Neuron (in vitro differentiated cells): Measurements from ENCODE around the gene CEP83.

Experiments used
- H2AFZ ChIP-seq: one replicate; pipeline ENCODE4 v1.6.1; 2013; ENCODE audit warnings: low read depth, mild to moderate bottlenecking, inconsistent platforms, low read length, moderate library complexity
- H3K27me3 ChIP-seq: one replicate; pipeline ENCODE4 v1.6.1; 2013; ENCODE audit warnings: low read length; ENCODE audit not compliant: insufficient read depth
- H3K36me3 ChIP-seq: one replicate; pipeline ENCODE4 v1.6.1; 2013; ENCODE audit warnings: low read length; ENCODE audit not compliant: insufficient read depth
- H3K4me1 ChIP-seq: one replicate; pipeline ENCODE4 v1.6.1; 2013; ENCODE audit warnings: low read length; ENCODE audit not compliant: insufficient read depth
- H3K4me3 ChIP-seq: 2 replicates; pipeline ENCODE4 v1.5.1; 2013; ENCODE audit warnings: mild to moderate bottlenecking, low read length, moderate library complexity
- H3K9me3 ChIP-seq: one replicate; pipeline ENCODE4 v1.6.1; 2013; ENCODE audit warnings: low read length

CEP83 gene

DNA sequence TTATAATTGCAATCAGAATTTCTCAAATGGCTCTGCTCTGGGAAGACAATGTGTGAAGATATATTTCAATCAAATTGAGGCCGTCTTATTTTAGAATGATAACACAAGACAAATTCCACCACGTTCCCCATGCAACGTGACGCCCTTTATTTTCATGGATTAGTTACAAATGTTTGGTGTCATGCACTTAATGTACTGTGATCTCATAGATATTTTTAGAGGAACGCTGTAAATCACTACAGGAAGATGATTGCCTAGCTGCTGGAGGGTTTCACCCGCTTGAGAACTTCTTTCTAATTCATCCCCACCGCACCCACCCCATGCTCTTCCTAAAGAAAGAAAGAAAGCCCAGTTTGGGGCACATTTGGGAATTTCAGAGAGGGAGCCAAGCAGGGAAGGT lies 194.1 kb downstream of the CEP83 start:
- no peak overlapping the region for H3K4me3 ChIP-seq
- H3K4me1 ChIP-seq = peaks cover 17% of the 10 kb centered on the region
- H2AFZ ChIP-seq = no peak overlapping the region

DNA sequence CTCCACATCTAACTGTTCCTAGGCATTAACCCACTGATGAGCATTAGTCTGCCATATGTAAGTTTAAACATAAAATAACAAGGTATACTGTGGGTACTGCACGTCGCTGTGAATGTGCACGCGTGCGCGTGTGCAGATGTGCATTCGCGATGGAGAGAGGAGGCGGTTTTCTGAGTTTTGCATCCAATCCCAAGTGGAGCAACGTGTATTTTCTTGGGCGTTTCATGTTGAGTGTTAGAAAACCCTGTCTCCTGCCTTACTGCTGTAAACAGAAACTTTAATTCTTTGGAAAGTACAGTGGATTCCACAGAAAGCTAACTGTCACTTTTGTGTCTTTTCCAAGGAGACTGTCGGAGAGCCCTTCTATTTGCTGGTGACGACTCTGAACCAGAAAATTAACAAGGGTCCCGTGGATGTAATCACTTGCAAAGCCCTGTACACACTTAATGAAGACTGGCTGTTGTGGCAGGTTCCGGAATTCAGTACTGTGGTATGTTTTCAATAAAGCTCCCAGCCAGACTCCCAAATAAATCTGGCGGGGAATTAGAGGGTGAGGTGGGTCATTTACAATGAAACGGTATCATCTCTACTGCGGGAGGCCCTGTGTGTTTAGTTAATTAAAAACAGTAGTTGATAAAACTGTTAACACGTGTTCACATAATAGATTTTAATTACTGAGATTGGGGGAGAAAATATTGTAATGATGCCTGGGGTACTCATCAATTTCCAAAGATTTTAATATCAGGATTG lies 194.8 kb downstream of the CEP83 start:
- no peaks in the 10 kb centered on the region for H3K9me3 ChIP-seq
- H3K36me3 ChIP-seq = peaks cover 4% of the 10 kb centered on the region
- H3K4me1 ChIP-seq = peaks cover 19% of the 10 kb centered on the region
- H3K4me3 ChIP-seq = no peak overlapping the region
- no peaks in the 10 kb centered on the region for H3K27me3 ChIP-seq
- H2AFZ ChIP-seq = no peak overlapping the region

More for the DNA sequence above, 194.1 kb downstream of the CEP83 start:
- Histone ChIP-seq H3K36me3 (peaks cover 4% of the 10 kb centered on the region), H3K27me3 (no peaks in the 10 kb centered on the region), H3K9me3 (no peaks in the 10 kb centered on the region)

DNA sequence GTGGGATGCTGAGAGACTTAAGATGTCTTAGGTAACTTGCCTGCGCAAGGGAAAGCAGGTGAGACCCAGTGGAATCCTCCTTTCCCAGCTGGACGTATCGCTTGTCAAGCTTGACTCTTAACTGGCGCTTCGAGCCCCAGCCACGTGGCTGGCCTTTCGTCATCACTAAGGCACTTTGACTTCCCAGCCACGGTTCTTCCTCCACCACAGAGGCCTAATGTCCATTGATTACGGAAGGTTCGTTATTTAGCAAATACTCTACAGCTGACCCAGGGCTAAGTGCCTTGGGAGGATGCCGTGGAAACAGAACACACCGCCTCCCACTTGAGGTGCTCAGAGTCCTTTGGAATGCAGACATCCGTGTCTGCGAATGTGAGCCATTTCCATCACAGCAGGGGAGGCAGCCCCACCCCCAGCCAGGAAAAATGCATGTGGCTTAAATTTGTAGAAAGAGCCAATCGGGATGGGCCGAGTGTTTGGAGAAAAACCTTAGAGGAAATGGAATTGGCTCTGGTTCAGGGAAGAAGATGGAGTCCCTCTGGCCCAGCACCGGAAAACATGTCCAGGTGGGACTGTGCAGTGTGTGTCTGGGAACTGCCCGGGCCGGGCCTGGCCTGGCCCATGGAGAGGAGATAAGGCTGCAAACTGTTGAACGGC lies 195.6 kb downstream of the CEP83 start:
- Histone ChIP-seq H3K4me3 (no peak overlapping the region), H3K27me3 (no peaks in the 10 kb centered on the region), H2AFZ (no peak overlapping the region), H3K4me1 (peaks cover 19% of the 10 kb centered on the region), H3K9me3 (no peaks in the 10 kb centered on the region), H3K36me3 (peaks cover 4% of the 10 kb centered on the region)

DNA sequence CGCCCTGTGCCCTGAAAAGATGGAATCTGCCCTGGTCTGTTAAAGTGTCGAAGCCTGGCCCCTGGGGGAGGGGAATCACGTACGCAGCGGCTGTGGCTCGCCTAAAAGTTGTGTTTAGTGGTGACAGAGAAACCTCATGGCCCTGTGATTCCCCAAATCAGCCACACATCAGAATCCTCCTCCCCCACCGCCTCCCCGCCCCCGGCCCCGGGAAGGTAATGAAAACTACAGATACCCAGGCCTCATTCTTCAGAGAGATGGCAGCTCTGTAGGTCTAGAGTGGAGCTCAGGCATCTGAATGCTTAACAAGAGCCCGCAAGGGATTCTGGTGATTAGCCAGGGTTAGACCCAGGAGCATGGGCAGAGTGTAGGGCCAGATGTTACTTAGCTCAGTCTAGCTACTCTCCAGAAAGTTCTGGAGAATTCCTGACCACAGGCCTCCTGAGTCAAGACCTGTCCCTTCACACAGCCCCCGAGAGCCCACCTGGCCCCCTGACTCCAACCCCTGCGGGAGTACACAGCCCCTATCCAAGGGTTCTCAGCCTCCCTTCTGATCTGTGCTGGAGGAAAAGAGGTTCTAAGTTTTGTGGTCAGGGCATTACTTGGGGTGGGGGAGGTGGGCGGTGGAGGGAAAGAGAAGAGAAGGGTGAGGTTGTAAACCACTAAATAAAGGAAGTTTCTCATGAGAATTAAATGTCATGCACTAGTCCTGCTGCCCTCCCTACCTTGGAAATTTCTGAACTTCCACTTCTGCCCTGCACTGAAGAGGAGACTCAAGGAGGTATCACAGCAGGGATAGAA lies 196.5 kb downstream of the CEP83 start:
- H3K4me1 ChIP-seq = peaks cover 19% of the 10 kb centered on the region
- no peaks in the 10 kb centered on the region for H3K27me3 ChIP-seq
- H2AFZ ChIP-seq = no peak overlapping the region
- no peaks in the 10 kb centered on the region for H3K9me3 ChIP-seq
- peaks cover 4% of the 10 kb centered on the region for H3K36me3 ChIP-seq
- no peak overlapping the region for H3K4me3 ChIP-seq

DNA sequence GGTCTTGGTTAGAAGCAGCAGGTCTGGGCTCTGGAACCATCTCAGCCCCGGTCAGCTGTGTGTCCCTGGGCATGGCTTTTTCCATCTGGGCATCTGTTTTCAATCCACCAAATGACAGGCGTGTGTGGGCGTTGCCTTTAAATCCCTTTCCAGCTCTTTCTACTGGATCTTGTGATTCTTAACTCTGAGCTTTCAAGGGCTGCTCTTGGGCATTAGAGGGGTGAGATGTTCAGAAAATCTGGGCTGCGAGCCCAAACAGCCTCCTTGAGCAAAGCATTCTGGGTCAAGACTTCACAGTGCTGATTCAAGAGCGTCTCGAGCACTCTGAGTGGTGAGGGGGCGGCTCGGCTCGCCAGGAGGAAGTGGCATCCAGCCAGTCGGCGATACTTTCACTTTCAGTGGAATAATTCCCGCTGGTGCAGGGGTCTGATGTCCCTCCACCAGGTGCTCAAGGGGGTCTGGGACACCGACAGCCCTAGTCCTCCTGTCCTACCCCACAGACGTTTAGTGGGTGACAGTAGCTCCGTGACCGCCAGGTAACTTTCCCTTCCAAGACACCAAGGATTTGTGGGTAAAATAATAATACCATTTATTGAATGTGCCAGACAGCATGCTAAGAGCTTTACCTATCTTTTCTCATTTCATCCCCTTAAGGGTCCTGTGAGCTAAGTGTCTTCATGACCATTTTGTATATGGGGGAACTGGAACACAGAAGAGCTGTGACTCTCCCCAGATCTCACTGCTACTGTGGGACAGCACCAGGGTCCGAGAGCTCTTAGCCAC lies 197.2 kb downstream of the CEP83 start:
- Histone ChIP-seq H3K4me3 (no peak overlapping the region), H3K9me3 (no peaks in the 10 kb centered on the region), H2AFZ (no peak overlapping the region)

DNA sequence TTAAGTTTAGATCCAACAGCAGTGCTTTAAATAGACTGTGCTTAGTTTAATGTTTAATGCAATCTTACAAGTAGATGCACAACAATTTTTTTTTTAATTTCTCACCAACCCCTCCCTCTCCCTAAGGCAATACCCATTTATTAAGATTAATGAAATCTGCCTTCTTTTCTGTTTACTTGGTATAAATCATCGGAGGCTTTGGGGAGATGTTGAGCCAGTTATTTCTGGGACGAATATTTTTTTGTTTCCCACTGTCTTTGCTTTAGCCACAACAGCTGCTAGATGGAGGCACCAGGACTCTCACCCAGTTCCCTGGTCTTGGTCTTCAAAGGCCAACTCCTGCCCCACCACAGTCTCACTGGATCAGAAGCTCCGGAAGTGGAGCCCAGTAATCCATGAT lies 197.9 kb downstream of the CEP83 start:
- Histone ChIP-seq H3K4me3 (no peak overlapping the region), H3K4me1 (peaks cover 19% of the 10 kb centered on the region), H2AFZ (no peak overlapping the region), H3K36me3 (peaks cover 4% of the 10 kb centered on the region), H3K9me3 (no peaks in the 10 kb centered on the region), H3K27me3 (no peaks in the 10 kb centered on the region)

More for the DNA sequence above, 197.2 kb downstream of the CEP83 start:
- peaks cover 19% of the 10 kb centered on the region for H3K4me1 ChIP-seq
- no peaks in the 10 kb centered on the region for H3K27me3 ChIP-seq
- peaks cover 4% of the 10 kb centered on the region for H3K36me3 ChIP-seq

DNA sequence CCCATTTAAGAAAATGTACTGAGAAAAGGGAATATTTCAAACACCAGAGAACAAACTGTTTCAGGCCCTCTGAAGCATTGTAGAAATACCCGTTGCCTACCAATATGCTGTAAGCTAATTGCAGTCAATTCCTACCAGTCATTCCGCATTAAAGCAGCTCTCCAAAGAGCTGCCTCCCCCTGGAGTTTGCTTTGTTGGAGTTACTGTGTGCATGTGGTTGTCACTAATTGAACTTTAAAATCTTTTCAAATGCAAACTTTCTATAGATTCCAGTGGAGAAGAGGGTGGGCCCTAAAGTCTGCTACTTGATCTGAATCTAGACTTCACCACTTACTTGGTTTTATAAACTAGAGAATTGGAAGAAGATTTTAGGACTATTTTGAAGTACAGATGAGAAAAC lies 198.5 kb downstream of the CEP83 start:
- H2AFZ ChIP-seq = no peak overlapping the region
- no peaks in the 10 kb centered on the region for H3K9me3 ChIP-seq
- H3K4me1 ChIP-seq = peaks cover 19% of the 10 kb centered on the region
- peaks cover 2% of the 10 kb centered on the region for H3K36me3 ChIP-seq
- no peaks in the 10 kb centered on the region for H3K27me3 ChIP-seq
- H3K4me3 ChIP-seq = no peak overlapping the region

DNA sequence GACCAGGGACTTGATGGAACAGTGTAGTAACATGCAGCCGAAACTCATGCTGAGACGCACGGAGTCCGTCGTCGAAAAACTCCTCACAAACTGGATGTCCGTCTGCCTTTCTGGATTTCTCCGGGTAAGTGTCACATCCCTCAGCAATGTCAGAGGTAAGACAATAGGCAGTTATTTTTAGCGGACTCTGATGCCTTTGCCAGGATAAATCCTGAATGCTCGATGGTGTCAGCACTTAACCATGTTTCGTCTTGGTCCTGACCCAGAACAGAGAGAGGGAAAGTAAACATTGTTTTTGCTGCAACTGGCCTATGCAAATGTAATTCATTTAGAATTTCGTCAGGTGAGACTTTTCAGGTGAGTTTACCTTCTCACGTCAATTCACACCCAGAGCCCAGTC lies 198.9 kb downstream of the CEP83 start:
- no peak overlapping the region for H3K4me3 ChIP-seq
- no peak overlapping the region for H2AFZ ChIP-seq
- H3K36me3 ChIP-seq = peaks cover 4% of the 10 kb centered on the region

DNA sequence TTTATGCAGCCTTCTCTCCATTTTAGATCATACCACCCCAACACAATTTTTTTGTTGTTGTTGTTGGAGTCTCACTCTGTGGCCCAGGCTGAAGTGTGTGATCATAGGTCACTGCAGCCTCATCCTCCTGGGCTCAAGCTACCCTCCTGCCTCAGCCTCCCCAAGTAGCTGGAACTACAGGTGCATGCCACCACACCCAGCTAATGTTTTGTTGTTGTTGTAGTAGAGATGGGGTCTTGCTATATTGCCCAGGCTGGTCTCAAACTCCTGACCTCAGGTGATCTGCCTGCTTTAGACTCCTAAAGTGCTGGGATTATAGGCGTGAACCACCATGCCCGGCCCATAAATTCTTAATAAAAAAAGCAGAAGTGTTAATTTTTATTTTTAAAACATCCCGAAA lies 199.7 kb downstream of the CEP83 start:
- Histone ChIP-seq H3K4me1 (peaks cover 19% of the 10 kb centered on the region), H2AFZ (no peak overlapping the region), H3K27me3 (no peaks in the 10 kb centered on the region), H3K4me3 (no peak overlapping the region), H3K36me3 (peaks cover 5% of the 10 kb centered on the region), H3K9me3 (no peaks in the 10 kb centered on the region)

More for the DNA sequence above, 198.9 kb downstream of the CEP83 start:
- no peaks in the 10 kb centered on the region for H3K27me3 ChIP-seq
- peaks cover 19% of the 10 kb centered on the region for H3K4me1 ChIP-seq
- no peaks in the 10 kb centered on the region for H3K9me3 ChIP-seq

DNA sequence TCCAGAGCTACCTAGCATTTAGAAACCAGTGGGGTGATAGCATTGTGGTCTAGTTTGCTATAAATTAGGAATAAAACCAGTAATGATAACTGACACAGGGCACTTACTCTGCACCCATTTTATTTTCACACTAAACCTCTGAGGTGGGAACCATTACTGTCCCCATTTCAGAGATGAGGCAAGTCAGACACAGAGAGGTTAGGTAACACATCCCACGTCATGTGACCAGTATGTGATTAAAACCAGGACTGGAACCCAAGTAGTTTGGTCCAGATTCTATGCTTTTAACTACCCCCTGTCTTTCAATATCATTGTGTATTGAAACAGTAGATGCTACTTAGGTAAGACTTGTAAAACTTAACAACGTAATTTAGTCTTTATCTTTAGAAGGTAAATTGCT lies 201.1 kb downstream of the CEP83 start:
- Histone ChIP-seq H3K4me3 (no peak overlapping the region), H2AFZ (no peak overlapping the region), H3K9me3 (no peaks in the 10 kb centered on the region), H3K4me1 (peaks cover 17% of the 10 kb centered on the region), H3K27me3 (no peaks in the 10 kb centered on the region), H3K36me3 (peaks cover 5% of the 10 kb centered on the region)
